HG02763 (cell line): ENCODE results near the gene NAALADL2.

Source experiments
- ATAC-seq: cut with Tn5 transposase; IDR thresholded peaks from one replicate; pipeline ENCODE4 v1.9.1; 2021; ENCODE audit warnings: mild to moderate bottlenecking, moderate library complexity; ENCODE audit not compliant: unreplicated experiment

The NAALADL2 gene

DNA sequence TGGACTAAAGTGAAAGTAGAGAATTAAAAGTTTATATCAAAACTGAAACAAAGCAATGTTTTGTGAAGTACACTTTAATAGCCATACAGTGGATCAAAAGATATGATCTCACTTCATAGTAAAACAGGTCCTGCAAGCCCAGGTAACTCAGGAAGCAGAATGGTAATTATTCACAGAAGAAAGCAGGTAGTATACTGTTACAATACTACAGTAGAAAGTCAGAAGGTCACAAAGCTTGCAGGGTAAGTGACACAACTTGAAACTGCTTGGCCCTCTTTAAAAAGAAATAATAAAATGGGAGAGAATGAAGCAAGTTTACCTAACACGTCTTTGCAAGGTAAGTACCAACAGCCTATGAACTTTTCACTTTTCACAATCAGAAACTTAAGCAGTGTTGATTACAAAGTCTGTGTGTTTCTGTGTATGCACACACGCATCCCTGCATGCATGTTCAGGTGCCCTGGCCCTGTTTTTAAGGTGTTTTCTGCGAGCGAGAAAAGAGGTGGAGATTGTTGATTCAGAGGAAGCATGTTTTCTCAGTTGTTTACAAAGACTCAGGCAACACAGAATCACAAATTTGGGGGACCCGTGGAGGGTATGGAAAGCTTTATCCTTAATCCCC lies at the start of gene NAALADL2:
NAALADL2 (plus strand) TSS at position 221 of the 622 bp plus-strand sequence.
- ATAC-seq, result no peak

DNA sequence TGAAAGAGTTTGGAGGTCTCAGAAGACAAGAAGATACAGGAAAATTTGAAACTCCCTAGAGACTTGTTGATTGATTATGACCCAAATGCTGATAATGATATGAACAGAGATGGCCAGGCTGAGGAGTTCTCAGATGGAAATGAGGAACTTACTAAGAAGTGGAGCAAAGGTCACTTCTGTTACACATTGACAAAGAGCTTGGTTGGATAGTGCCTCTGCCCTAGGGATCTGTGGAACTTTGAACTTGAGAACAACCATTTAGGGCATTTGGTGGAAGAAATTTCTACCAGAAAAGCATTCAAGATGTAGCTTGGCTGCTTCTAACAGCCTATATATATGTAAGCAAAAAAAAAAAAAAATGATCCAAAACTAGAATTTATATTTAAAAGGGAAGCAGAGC lies 48.9 kb upstream of the NAALADL2 start:
- no peak for ATAC-seq

DNA sequence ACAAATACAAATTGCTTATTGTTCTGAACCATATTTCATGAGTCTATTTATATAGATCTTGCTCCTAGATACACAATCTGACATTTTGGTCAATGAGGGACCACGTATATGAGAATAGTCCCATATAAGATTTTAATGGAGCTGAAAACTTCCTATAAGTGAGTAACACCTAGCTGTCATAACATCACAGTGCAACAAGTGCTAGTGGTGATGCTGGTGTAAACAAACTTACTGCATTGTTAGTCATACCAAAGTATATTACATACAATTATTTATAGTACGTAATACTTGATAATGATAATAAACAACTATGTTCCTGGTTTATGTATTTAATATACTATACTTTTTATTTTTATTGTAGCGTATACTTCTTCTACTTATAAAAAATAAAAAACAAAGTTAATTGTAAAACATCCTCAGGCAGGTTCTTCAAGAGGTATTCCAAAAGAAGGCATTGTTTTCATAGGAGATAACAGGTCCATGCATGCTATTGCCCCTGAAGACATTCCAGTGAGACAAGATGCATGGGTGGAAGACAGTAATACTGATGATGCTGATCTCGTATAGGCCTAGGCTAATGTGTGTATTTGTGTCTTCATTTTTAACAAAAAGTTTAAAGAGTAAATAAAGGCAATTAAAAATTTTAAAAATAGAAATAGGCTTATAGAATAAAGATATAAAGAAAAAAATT lies 46.8 kb upstream of the NAALADL2 start:
- no peak for ATAC-seq

DNA sequence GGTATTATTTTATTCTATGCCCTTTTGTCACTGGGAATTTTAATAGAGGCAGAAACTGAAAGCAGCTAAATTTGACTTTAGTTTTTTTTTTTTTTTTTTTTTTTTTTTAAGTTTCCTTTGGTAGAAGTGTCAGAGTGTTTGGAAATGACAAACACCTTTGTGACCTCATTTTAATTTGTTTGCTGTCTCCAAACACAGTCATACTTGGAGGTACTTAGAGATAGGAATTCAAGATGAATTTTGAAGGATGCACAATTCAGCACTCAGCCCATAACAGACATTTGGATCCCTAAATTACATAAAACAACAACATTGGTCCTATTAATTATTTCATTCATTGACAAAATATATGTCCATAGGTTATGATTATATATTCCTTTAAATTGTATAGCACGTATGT lies 43.4 kb upstream of the NAALADL2 start:
- no peak for ATAC-seq

DNA sequence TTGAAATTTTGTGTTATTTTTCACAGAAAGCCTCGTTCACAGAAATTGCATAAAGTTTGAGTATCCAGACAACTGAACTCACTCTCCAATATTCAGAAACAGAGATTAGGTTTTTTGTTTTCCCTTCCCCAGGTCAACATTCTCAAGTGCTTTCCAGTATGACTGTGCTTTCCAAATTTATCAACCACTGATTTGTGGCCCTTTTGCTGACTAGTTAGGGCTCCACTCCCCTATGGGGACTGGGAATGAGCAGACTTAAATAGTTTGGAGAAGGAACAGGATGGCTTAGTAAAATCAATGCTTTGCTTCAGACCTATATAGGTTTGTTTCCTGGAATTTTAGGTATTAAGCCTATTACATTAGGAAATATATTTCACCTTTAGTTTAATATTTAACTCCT lies 38.2 kb upstream of the NAALADL2 start:
- no peak for ATAC-seq

DNA sequence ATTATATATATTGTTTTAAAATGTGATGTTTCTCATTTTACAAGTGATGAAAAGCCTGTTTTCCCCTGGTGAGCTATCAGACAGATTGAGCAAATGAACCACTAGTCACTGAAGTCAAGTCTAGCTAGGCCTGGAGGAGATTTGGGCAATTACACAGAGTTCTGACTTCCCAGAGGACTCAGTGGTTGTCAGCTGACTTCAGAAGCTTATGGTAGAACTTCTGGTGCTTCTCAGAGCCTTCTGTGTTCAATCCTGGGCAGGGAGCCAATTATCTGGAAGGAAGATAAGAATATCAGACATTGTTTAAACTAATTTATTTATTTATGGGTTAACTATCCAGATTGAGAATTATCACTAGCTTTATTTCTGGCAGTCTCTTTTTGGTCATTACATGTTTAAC lies 37.7 kb upstream of the NAALADL2 start:
- ATAC-seq, result no peak

DNA sequence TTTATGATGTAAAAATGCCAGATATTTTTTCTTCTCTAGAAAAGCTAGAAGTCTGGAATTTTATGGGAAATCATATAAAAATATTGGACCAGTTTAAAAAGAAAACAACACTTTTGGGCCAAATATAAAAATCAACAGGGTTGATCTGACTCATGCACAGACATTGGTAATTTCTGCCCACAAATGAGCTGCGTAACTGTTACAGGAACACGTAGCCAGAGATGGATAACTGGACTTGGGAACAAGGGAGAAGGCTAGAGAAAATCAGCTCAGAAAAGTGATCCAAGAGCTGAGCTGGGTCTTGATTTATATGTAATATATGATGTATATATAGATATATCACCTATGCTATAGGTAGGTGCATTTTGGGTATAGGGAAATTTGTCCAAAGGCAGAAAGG lies 36.8 kb upstream of the NAALADL2 start:
- no peak for ATAC-seq

DNA sequence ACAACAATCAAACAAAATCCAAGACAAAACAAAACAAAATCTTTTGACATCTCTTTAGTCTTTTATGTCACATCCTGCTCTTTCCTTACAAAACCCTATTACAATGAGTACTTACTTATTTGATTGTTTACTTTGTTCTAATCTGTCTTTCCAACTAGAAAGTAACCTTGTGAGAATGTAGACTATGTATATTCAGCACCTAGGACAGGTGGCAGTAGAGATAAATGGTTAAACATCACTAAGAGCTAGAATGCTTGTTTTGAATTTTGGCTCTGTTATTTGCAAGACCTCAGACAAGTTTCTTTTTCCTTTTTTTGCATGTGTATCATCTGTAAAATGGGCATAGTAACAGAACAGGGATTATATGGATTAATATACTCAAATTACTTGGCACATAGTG lies 33.1 kb upstream of the NAALADL2 start:
- ATAC-seq, result no peak

DNA sequence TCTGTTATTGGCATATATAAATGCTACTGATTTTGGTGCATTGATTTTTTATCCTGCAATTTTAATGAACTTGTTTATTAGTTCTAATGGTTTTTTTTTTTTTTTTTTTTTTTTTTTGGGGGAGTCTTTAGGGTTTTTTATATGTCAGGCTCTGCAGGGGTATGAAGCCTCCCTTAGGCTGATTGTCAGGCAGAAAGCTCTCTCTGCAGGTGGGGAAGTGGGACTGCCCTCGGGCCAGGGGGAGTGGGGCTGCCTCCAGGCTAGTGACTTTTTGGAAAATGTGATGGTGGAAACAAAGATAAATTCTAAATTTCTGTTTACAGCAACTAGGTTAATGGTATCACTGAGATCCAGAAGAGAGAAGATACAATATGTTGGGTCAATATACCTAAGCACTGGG lies 14.4 kb upstream of the NAALADL2 start:
- no peak for ATAC-seq

DNA sequence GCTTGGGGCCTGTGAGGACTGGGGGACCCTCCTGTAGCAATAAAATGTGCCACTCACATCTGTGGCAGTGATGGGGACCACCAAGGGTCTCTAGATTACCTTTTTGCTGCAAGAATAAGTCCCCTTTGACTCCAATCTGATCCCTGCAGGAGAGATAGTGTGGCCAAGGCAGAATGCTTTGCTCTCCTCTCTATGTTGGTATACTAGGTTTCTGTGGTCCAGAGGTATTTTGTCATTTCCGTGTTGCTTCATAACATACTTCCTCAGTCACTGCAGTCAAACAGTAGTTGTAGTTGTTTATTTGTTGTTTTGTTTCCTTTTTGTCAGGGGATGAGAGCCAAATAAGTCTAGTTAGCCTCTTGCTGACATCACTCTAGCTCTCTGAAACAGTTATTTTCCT lies 13.1 kb upstream of the NAALADL2 start:
- no peak for ATAC-seq

DNA sequence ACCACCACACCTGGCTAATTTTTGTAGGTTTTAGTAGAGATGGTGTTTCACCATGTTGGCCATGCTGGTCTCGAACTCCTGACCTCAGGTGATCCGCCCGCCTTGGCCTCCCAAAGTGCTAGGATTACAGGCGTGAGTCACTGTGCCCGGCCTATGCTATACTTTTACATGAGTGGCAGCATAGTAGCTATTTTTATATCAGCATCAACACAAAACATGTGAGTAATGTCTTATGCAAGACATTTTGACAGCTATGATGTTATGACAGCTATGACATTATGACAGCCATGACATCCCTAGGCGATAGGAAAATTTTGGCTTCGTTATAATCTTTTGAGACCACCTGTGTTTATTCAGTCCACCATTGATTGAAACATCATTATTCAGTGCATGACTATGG lies 4.1 kb upstream of the NAALADL2 start:
- ATAC-seq, result no peak

DNA sequence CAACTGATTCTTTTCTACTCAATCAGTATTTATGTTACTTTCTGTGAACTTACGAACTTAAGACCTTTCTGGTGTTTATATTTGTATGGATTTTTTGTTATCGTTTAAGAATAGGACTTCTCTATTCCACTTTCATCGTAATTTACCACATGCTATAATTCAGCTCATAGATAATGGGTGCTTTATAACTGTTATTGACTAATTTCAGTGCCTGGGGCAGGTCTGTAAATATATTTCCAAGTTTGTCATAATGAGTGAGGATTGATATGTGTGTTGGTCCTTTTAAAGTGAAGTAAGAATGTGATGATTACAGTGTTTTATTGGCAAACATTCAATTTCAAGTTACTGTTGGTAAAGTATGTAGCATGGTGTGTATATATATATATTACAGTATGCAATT lies 1.8 kb upstream of the NAALADL2 start:
- no peak for ATAC-seq

DNA sequence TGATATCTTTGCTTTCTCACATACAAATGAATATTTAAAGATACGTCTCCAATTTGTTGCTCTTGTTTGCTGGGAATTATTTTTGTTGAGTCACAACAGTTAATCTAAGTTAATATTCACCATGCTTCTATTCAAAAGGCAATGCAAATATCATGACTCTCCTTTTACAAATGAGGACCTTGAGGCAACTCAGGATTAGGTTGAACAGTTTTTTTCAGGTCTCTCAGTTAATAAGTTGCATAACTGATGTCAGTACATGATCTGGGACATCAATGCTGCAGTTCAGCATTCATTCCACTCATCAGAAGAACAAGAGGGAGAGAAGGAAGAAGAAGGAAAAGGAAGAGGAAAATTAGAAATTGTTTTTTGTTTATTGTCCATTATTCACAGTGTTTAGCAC lies 781 bp upstream of the NAALADL2 start:
- no peak for ATAC-seq

DNA sequence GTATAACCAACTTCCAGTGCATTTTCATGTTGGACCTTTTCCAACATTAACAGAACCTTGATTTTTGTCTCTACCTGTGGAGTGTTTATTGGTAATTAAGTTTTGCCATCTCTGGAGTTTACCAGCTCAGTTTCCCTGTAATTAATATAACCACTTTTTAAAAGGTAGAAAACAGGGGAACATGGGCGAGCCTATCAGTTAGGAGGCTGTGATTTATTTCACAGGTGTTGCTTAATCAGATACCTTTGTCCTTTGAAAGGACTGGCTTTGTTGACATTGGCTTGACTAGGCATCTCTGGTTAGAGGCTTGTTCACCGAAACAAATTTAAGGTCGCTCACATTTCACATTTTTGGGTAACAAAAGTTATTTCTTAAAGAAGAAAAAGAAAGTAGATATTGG lies 622 bp downstream of the NAALADL2 start:
- no peak for ATAC-seq

DNA sequence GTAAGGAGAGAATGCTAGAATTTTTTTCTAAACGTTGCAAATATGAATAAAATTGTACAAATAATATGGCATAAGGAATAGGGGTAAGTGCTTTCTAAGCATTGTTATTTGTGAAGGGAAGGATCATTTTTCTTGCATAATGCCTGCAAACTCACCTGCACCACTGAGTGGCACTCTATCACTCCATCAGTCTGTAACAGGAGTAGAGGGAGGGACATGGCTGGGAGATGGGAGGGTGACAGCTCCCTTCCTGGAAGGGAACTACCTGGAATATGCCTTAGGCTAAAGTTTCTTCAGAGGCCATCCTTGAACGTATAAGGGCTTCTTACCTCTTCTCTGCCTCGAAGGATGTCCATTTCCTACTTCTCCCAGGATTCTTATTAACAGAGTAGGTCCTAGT lies 3.0 kb downstream of the NAALADL2 start:
- ATAC-seq, result no peak

DNA sequence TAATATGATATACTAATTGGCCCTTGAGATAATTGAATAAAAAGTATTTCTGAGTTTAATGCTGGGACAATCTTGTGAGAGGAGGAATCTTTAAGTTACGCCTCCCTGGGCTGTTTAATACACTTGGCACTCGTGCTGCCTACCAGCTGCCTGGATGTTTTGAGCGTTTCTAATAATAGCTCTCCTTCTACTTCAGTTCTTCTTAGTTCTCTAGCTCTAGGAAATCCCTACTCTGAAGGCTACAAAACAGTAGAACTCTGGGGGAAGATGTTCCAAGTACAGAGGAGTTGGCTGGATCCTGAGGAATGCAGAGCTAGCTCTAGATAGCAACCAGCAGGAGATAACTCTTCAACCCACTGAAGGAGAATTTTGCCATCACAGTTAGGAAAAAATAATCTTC lies 3.5 kb downstream of the NAALADL2 start:
- no peak for ATAC-seq

DNA sequence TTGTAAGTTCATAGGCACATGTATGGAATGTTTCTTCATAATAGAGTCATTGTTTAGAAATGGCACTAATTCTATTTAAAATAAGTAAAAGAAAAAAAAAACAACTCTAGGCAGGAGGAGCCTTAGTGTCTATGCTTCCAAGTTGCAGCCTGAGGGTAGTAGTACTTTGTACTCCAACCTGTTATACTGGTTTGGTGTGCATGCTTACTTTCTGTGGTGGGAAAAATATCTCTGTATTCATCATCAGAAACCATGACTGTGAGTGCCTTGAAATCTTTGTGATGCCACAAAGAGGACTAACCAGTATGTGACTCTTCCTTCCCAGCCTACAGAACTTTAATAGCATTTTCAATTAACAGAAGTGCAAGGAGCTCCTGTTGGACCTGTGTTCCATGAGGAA lies 4.4 kb downstream of the NAALADL2 start:
- ATAC-seq, result no peak

DNA sequence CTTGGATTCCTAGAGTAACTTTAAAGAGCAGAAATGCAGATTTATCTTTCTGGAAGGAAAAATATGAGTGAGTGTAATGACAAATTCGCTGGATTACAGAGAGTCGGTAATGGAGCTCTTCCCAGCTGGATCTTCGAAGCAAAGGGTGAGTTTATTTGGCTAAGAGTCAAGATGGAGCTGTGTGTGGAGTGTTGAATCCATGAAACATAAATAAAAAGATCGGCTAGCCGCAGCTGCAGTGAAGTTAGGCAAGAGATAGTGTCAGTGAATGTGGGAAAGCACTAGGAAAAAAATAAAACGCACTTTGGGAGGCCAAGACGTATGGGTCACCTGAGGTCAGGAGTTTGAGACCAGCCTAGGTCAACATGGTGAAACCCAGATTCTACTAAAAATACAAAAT lies 10.3 kb downstream of the NAALADL2 start:
- ATAC-seq, result no peak

DNA sequence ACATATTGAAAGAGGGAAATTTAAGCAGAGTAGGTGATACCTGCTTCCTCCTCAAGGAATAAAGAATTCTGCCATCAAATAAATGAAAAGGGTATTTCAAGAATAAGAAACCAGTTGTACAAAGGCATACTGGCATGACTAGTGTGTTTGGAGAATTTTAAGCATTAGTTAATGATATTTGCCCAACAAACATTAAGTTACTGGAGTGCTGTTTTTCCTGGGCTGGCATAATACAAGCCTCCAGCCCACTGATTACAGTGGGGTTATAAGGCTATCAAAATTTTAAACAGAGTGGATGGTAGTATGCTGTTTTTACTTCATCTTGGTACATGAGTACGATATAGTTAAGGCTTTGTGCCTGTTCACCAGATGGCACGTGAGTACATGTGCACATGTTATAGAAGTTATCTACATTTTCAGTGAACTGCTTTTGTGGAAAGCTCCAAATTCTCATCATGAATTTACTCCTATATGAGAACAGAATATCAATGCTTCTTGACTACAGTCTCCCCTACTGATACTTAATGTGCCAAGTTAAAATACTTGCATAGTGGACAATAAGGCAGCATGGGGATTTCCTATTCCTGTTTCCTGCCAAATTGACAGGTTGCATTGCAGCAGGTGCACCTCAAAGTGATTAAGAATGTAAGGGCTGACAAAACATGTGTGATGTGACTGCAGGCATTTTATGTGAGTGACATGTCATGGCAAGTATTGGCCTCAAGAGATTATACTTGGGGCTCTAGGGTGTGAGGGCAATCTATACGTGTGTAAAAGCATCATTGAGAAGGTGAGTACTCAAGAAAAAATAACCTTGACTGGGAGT lies 14.9 kb downstream of the NAALADL2 start:
- no peak for ATAC-seq

DNA sequence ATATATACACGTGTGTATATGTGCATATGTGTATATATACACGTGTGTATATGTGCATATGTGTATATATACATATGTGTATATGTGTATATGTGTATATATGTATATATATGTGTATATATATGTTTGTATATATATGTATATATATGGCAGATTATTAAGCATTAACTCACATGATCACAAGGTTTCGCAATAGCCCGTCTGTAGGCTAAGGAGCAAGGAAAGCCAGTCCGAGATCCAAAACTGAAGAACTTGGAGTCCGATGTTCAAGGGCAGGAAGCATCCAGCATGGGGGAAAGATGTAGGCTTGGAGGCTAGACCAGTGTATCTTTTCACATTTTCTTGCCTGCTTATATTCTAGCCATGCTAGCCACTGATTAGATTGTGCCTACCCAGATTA lies 23.7 kb downstream of the NAALADL2 start:
- ATAC-seq, result no peak

DNA sequence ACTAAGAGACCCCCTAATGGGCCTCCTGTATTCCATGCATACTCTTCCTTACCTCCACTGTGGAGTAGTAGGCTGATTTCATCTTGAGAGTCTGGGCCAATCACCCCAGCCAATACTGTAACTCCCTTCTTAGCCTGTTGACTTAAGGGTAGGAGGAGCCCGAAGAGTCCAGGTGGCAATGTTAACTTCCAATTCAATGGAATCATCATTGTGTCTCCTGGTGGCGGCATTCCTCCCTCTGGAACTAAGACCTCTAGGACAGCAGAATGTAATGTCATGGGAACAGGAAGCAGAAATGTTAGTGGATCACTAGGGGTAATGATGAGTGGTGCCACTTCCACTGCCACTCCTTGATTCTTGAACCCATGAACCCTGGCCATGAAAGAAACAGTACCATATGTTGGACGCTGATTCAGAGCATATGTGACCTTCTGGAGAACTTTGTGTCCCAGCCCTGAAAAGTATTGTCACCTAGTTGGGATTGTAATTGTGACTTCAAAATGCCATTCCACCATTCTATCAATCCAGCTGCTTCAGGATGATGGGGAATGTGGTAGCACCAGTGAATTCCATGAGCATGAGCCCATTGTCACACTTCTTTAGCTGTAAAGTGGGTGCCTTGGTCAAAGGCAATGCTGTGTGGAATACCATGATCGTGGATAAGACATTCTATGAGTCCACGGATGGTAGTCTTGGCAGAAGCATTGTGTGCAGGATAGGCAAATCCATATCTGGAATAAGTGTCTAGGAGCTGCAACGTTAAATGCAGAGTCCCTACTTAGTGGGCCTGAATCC lies 24.9 kb downstream of the NAALADL2 start:
- ATAC-seq, result no peak
